Hematopoietic multipotent progenitor cell treated with erythropoietin and hydrocortisone succinate and interleukin-3 and kit ligand, for 4 days (in vitro differentiated cells): Measurements from ENCODE around the gene ZBTB7A.

Experiments
- DNase-seq: peaks from one replicate; pipeline ENCODE4 v3.0.0-alpha.2; 2015

Gene ZBTB7A

DNA sequence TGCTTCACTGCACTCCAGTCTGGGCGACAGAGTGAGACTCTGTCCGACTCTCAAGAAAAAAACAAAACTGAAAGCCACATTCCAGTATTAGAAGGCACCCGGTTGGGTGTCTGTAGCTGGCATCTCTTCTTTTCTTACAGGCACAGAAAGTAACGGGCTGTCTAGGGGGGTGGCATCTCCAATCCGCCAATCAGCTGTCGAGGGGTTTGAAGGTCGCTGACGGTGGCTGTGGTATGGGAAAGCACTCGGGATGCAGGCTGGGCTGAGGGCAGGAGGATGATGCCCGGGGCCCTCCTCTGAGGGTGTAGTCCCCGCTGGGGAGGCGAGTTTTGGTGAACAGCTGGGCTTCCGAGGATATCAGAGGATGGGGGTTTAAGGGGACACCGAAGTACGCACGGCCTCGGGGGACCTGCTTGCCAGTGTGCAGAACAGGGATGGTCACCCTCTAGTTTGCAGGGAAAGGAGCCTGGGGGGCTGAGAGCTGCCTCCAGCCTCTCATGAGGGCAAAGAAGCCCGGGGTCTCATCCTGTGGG, 27.0 kb upstream of the ZBTB7A start:
- no peak for DNase-seq

DNA sequence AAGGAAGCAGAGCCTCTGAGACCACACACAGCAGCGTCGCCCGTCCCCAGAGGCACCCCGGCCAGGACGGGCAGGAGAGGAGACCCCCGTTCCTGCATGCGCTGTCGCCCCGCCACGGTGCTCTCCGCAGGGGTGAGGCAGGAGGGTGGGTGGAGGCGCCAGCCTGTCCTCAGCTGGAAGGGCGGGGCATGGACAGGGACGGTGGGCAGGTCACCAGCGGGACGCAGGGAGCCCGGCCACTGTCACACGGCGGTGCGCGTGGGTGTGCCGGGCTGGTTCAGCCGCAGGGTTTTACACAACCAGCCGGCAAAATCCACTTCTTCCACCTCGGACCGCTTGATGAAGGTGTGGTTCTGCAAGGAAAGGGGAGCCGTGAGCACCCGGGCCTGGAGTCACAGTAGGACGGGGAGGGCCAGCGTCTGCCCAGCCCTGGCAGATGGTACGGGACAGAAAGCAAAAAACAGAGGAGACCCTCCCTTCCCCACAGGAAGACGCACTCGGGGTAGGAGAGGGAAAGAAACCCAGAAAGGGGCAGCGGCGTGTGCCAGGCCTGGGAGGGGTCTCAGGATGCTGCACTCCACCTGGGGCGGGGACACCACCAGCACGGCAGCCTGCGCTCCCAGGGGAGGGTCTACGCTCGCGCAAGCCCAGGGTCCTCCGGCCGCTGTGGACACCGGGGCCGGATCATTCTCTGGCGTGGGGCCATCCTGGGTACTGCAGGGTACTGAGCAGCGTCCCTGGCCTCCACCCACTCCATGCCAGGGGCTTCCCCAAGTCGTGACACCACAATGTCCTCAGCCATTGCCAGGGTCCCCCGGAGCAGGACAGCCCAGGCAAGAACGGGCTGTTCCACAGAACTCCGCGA, 23.9 kb upstream of the ZBTB7A start:
- no peak for DNase-seq

- no peak for DNase-seq
These were observed 23.2 kb upstream of the ZBTB7A start for GRCh38 chr19:4089946-4090345.

- DNase-seq = peak; percentile 94
These were observed 22.8 kb upstream of the ZBTB7A start for GRCh38 chr19:4089400-4089908.

- peak; percentile 97 for DNase-seq
These were observed 22.3 kb upstream of the ZBTB7A start for GRCh38 chr19:4088975-4089374.

DNA sequence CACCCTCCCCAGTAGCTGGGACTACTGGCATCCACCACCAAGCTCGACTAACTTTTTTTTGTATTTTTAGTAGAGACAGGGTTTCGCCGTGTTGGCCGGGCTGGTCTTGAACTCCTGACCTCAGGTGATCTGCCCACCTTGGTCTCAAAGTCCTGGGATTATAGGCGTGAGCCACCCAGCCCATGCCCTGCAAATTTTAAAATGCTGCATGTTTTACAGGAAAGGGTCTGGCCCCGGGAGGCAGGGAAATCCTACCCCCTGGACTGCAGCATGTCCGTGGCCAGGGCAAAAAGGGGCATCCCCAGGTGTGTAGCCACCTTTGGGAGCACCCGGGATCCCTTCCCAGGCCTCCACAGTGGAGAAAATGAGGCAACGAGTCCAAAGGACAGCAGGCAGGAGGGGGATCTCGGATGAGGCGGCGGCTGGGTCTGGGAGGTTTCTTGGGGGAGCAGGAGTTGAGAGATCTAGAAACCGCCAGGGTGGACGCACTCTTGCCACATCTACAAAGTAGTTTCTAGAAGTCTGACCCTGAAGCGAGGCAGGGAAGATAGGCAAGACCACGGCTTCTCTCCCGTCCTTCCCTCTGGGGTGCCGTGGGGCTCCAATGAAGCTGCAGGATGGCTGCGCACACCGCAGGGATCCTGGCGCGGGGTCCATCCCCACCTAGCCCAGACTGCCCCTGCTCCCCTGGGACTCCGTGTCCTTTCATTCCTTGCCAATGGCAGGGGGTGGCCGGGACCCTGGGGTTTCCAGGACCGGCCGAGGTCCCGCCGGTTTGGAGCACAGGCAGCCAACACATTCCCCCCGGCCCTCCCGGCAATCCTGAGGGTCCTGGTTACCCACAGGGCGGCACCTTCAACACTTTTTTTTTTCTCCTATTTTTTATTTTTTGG, 21.3 kb upstream of the ZBTB7A start:
- no peak for DNase-seq

GRCh38 chr19:4086411-4086867, 19.7 kb upstream of the ZBTB7A start:
- DNase-seq = no peak

DNA sequence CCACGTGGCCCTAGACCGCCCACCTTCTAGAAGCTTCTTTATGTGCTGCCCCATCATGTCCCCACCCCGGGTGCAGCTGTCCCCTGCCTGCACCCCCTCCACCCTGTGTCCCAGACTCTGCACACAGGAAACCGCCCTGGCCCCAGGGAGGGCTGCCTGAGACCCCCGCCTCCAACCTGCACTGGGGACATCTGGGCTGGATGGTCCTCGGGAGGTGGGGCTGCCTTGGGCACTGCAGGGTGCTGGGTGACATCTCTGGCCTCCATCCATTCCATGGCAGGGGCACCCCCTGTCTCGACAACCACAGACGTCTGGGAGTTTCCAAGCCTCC, 17.8 kb upstream of the ZBTB7A start:
- no peak for DNase-seq

GRCh38 chr19:4083677-4084546, 17.2 kb upstream of the ZBTB7A start:
- DNase-seq = peak; percentile 62

- no peak for DNase-seq
These were observed 15.5 kb upstream of the ZBTB7A start for GRCh38 chr19:4082172-4082571.

- peak; percentile 55 for DNase-seq
These were observed 14.9 kb upstream of the ZBTB7A start for GRCh38 chr19:4081441-4082129.

GRCh38 chr19:4080473-4080872, 13.8 kb upstream of the ZBTB7A start:
- no peak for DNase-seq

- DNase-seq = peak; percentile 82
These were observed 11.3 kb upstream of the ZBTB7A start for GRCh38 chr19:4077800-4078684.

- DNase-seq = no peak
These were observed 10.3 kb upstream of the ZBTB7A start for GRCh38 chr19:4077007-4077374.

DNA sequence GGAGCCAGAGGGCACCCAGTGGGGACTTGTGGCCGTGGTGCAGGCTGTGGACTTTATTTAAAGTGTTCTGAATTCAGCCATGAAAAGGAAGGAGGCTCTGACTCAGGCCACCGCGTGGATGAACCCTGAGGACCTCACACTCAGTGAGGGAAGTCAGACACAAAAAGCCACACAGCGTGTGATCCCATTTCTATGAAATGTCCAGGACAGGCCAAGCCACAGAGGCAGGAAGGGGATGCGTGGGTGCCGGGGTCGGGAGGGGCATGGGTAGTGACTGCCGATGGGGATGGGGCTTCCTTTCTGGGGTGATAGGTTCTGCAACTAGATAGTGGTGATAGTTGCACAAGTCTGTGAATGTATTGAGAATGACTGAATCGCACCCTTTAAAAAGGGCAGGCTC, 8.7 kb upstream of the ZBTB7A start:
- DNase-seq = peak; percentile 68

DNA sequence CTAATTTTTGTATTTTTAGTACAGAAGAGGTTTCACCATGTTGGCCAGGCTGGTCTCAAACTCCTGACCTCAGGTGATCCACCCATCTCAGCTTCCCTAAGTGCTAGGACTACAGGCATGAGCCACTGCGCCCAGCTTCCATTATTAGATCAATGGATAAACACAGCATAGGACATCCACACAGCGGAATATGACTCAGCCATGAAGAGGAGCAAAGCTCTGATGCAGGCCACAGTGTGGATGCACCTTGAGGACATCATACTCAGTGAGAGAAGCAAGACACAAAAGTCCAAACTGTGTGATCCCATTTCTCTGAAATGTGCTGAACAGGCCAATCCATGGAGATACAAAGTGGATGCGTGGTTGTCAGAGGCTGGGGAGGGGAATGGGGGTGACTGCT, 4.9 kb upstream of the ZBTB7A start:
- no peak for DNase-seq

GRCh38 chr19:4069331-4069959, 2.7 kb upstream of the ZBTB7A start:
- peak; percentile 86 for DNase-seq

GRCh38 chr19:4068047-4068966, 1.6 kb upstream of the ZBTB7A start:
- DNase-seq = peak; percentile 56

DNA sequence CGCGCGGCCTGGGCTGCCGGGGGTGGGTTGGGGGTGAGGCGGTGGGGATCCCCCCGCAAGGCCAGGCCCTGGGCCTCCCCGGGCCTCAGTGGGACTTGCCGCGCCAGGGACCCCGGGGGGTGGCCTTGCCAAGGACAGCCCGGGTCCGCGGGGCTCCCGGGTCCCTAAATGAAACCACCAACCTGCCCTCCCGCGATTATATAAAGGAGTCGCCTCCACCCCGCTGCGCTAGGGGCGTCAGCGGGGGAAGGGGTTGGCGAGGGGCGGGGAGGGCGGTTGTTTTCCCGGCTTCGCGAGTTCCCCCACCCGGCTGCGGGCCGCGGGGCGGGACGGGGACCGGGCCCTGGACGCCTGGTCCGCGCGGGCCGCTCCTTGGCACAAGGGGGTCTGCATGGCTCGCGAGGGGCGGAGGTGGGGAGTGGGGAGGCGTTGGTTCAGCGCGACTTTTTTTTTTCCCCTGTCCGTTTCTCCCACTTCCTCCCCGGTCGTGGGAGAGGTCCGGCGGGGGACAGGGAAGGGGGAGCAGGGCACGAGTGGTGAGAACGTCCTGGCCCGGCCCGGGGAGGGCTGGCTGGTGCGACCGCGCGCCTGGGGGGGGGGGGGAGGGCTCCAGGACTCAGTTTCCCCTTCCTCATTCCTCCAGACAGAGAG, 822 bp upstream of the ZBTB7A start:
- DNase-seq = peak; percentile 88
